GM12878 (cell line): ENCODE measurements around the gene RAB2B. TPM values are rescaled to one million over a fixed set of nuclear protein-coding genes. Genes with fewer than 3 reads are reported as not detected.

ENCODE experiments used
- ATF7 ChIP-seq: fragments of 450-650 bp; IDR thresholded peaks from 2 replicates; pipeline ENCODE4 v1.6.1; 2016; ENCODE audit warnings: low read depth, mild to moderate bottlenecking
- BHLHE40 ChIP-seq, 2 experiments: fragments of 450-650 bp in 1 of 2; IDR thresholded peaks; 2 replicates each; pipeline ENCODE4 v1.6.1; 2011 to 2017; ENCODE audit warnings: low read depth in 2 of 2, borderline replicate concordance in 1 of 2, improper control_type of control experiment in 1 of 2, low read length in 1 of 2, mild to moderate bottlenecking in 1 of 2
- DPF2 ChIP-seq: fragments of 450-650 bp; IDR thresholded peaks from 2 replicates; pipeline ENCODE4 v1.6.1; 2017; ENCODE audit warnings: mild to moderate bottlenecking
- EGR1 ChIP-seq, 2 experiments: IDR thresholded peaks; 1 replicate in 1 of 2; 2 replicates in 1 of 2; pipeline ENCODE4 v1.6.1; 2011 to 2012; ENCODE audit warnings: low read depth in 2 of 2, low read length in 2 of 2, borderline replicate concordance in 1 of 2, mild to moderate bottlenecking in 1 of 2, moderate library complexity in 1 of 2
- FOS ChIP-seq: IDR thresholded peaks from 3 replicates; pipeline ENCODE4 v1.6.1; 2011; ENCODE audit warnings: borderline replicate concordance; ENCODE audit not compliant: insufficient read length; ENCODE audit errors: extremely low read depth
- GATAD2B ChIP-seq: fragments of 450-650 bp; conservative IDR thresholded peaks from 2 replicates; pipeline ENCODE4 v1.6.1; 2017; ENCODE audit warnings: low read depth, mild to moderate bottlenecking, moderate library complexity
- HCFC1 ChIP-seq: fragments of 150-350 bp; IDR thresholded peaks from 2 replicates; pipeline ENCODE4 v1.6.1; 2014; ENCODE audit warnings: low read length
- MTA2 ChIP-seq: fragments of 450-650 bp; IDR thresholded peaks from 2 replicates; pipeline ENCODE4 v1.6.1; 2016; ENCODE audit warnings: low read depth, mild to moderate bottlenecking, moderate library complexity
- NBN ChIP-seq: fragments of 450-650 bp; IDR thresholded peaks from 2 replicates; pipeline ENCODE4 v1.6.1; 2016
- NFYB ChIP-seq: IDR thresholded peaks from 2 replicates; pipeline ENCODE4 v1.6.1; 2011; ENCODE audit warnings: low read depth, mild to moderate bottlenecking, low read length, improper control_type of control experiment, moderate library complexity; ENCODE audit not compliant: insufficient read depth
- POLR2AphosphoS2 ChIP-seq: IDR thresholded peaks from 2 replicates; pipeline ENCODE4 v1.6.1; 2011; ENCODE audit warnings: low read depth, mild to moderate bottlenecking, low read length, improper control_type of control experiment, moderate library complexity
- RAD51 ChIP-seq: fragments of 450-650 bp; IDR thresholded peaks from 2 replicates; pipeline ENCODE4 v1.6.1; 2016; ENCODE audit warnings: moderate library complexity, mild to moderate bottlenecking, inconsistent platforms
- SIX5 ChIP-seq: IDR thresholded peaks from 2 replicates; pipeline ENCODE4 v1.6.1; 2011; ENCODE audit warnings: mild to moderate bottlenecking, low read depth, low read length, moderate library complexity; ENCODE audit not compliant: severe bottlenecking
- SPI1 ChIP-seq: IDR thresholded peaks from 2 replicates; pipeline ENCODE4 v1.6.1; 2011; ENCODE audit warnings: low read depth, mild to moderate bottlenecking, low read length, moderate library complexity, borderline replicate concordance; ENCODE audit not compliant: insufficient read depth
- TCF12 ChIP-seq: IDR thresholded peaks from 2 replicates; pipeline ENCODE4 v1.6.1; 2011; ENCODE audit warnings: low read depth, mild to moderate bottlenecking, low read length
- WRNIP1 ChIP-seq: IDR thresholded peaks from 2 replicates; pipeline ENCODE4 v1.6.1; 2011; ENCODE audit warnings: low read depth, low read length, improper control_type of control experiment, borderline replicate concordance
- ZBED1 ChIP-seq: IDR thresholded peaks from 2 replicates; pipeline ENCODE4 v1.6.1; 2016; ENCODE audit warnings: borderline replicate concordance
- polyA plus RNA-seq, 11 experiments: library from polyadenylated mRNA; depleted of rRNA in 4 of 11; unstranded in 6 of 11; stranded (reverse) in 5 of 11; fragments of >200 nt; fragmentation: Nextera tagmentation in 4 of 11; fragmentation: Illumina TruSeq in 1 of 11; extraction: Ambion mirVana in 4 of 11; extraction: Trizol in 1 of 11; gene quantifications; 1 replicate in 1 of 11; 2 replicates in 10 of 11; pipeline versions ENCODE4 v1.2.1 to v1.2.3, GENCODE V29; 2011 to 2016; ENCODE audit warnings: inconsistent platforms in 2 of 11, missing spikeins in 2 of 11, low read depth in 1 of 11
- total RNA-seq, 4 experiments: library from RNA; depleted of rRNA in 3 of 4; stranded (reverse); fragments of >200 nt in 3 of 4; fragmentation: Illumina TruSeq in 1 of 4; extraction: Trizol in 1 of 4; gene quantifications; 2 replicates each; pipeline versions ENCODE4 v1.2.1 to v1.2.3, GENCODE V29; 2013 to 2021
- TF ChIP-seq, protein P1 (sequence below): fragments of 450-650 bp; IDR thresholded peaks from 2 replicates; pipeline ENCODE4 v1.6.1; 2018; ENCODE audit warnings: mild to moderate bottlenecking, low read depth, moderate library complexity; ENCODE audit not compliant: partially characterized antibody
- TF ChIP-seq, protein P2 (sequence below): fragments of 450-650 bp; IDR thresholded peaks from 2 replicates; pipeline ENCODE4 v1.6.1; 2017; ENCODE audit warnings: low read depth, mild to moderate bottlenecking, moderate library complexity
- TF ChIP-seq, protein P3 (sequence below): IDR thresholded peaks from 2 replicates; pipeline ENCODE4 v1.6.1; 2012; ENCODE audit warnings: low read depth, low read length, improper control_type of control experiment
- TF ChIP-seq, protein P4 (sequence below): fragments of 450-650 bp; IDR thresholded peaks from 2 replicates; pipeline ENCODE4 v1.6.1; 2016; ENCODE audit warnings: mild to moderate bottlenecking
- TF ChIP-seq, protein P5 (sequence below): IDR thresholded peaks from 2 replicates; pipeline ENCODE4 v1.6.1; 2011; ENCODE audit warnings: mild to moderate bottlenecking, low read depth, low read length, moderate library complexity; ENCODE audit not compliant: insufficient replicate concordance

The RAB2B gene
- total and polyA plus RNA-seq, 10 of the 15 experiments (the other 5 are each of a cell fraction or from before 2014, with no cell fraction given), result 5.6 to 45.1 (median 12.5) TPM

DNA sequence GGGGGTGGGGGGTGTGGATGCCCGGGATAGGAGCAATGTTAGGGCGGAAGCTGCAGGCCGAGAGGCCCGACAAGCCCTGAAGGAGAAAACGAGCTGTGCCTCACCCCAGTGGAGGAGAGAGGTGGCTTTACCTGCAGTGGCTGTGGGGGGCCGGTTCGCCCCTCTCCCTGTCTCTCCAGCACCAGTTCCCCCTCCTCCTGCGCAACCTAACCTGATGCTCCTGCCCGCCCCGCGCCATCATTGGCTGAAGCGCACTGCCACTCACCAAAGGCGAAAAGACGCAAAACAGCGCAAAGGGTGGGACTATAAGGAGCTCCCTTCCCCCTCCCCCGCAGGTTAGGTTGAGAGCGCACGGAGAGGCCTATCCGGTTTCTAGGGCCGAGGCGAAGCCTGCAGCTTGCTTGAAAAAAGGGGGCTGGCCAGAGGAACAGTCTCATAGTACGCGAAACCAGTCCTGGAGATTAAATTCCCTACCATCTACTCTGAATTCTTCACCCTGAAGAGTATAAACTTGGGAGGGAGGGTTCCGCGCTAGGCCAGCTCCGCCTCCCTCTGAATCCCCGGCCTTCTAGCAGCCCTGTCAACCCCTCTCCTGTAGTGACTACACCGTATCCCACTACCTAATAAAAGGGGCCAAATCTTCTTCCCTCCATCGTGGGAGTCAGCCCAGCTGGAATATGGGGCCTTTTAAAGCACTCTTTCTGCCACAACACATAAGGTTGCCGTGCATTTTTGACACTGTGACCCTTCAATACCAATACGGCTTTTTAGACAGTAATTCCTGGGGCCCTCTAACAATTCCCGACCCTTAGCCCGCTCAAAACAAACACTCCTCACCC is 39.5 kb downstream of the RAB2B start (continued):
- TF ChIP-seq POLR2AphosphoS2 (peak; percentile 97), RAD51 (no peak), NBN (no peak; the same call in 1 of the 2 replicates), BHLHE40 (IDR thresholded peaks at IDR 0.05; ENCODE audit: borderline replicate concordance in 1 of 2, low read depth in 2 of 2, low read length in 1 of 2) (peak in 1 of 2 experiments; percentile 39; a peak in 1 of 4 replicates), EGR1 (IDR thresholded peaks at IDR 0.05; ENCODE audit: borderline replicate concordance in 1 of 2, low read depth in 2 of 2, low read length in 2 of 2) (peak in 1 of 2 experiments; percentile 80; a peak in 2 of 3 replicates), ATF7 (peak; percentile 65), TCF12 (peak; percentile 44; the same call in 1 of the 2 replicates), MTA2 (peak; percentile 16; the same call in 1 of the 2 replicates), GATAD2B (peak; percentile 56; the same call in 1 of the 2 replicates), SIX5 (peak; percentile 21), NFYB (peak; percentile 100), HCFC1 (peak; percentile 50; the same call in 1 of the 2 replicates), FOS (peak; percentile 33), WRNIP1 (peak; percentile 94), ZBED1 (0 out of 2 replicates have a peak, but pooled peaks have one; percentile 29), DPF2 (peak; percentile 97), SPI1 (0 out of 2 replicates have a peak, but pooled peaks have one; percentile 47)
- TF ChIP-seq, protein P1, sequence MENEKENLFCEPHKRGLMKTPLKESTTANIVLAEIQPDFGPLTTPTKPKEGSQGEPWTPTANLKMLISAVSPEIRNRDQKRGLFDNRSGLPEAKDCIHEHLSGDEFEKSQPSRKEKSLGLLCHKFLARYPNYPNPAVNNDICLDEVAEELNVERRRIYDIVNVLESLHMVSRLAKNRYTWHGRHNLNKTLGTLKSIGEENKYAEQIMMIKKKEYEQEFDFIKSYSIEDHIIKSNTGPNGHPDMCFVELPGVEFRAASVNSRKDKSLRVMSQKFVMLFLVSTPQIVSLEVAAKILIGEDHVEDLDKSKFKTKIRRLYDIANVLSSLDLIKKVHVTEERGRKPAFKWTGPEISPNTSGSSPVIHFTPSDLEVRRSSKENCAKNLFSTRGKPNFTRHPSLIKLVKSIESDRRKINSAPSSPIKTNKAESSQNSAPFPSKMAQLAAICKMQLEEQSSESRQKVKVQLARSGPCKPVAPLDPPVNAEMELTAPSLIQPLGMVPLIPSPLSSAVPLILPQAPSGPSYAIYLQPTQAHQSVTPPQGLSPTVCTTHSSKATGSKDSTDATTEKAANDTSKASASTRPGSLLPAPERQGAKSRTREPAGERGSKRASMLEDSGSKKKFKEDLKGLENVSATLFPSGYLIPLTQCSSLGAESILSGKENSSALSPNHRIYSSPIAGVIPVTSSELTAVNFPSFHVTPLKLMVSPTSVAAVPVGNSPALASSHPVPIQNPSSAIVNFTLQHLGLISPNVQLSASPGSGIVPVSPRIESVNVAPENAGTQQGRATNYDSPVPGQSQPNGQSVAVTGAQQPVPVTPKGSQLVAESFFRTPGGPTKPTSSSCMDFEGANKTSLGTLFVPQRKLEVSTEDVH, result peak; percentile 17
- TF ChIP-seq, protein P2, sequence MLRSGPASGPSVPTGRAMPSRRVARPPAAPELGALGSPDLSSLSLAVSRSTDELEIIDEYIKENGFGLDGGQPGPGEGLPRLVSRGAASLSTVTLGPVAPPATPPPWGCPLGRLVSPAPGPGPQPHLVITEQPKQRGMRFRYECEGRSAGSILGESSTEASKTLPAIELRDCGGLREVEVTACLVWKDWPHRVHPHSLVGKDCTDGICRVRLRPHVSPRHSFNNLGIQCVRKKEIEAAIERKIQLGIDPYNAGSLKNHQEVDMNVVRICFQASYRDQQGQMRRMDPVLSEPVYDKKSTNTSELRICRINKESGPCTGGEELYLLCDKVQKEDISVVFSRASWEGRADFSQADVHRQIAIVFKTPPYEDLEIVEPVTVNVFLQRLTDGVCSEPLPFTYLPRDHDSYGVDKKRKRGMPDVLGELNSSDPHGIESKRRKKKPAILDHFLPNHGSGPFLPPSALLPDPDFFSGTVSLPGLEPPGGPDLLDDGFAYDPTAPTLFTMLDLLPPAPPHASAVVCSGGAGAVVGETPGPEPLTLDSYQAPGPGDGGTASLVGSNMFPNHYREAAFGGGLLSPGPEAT, result peak; percentile 47; the same call in 1 of the 2 replicates
- TF ChIP-seq, protein P3, sequence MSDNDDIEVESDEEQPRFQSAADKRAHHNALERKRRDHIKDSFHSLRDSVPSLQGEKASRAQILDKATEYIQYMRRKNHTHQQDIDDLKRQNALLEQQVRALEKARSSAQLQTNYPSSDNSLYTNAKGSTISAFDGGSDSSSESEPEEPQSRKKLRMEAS, result no peak; the same call in 1 of the 2 replicates
- TF ChIP-seq, protein P4, sequence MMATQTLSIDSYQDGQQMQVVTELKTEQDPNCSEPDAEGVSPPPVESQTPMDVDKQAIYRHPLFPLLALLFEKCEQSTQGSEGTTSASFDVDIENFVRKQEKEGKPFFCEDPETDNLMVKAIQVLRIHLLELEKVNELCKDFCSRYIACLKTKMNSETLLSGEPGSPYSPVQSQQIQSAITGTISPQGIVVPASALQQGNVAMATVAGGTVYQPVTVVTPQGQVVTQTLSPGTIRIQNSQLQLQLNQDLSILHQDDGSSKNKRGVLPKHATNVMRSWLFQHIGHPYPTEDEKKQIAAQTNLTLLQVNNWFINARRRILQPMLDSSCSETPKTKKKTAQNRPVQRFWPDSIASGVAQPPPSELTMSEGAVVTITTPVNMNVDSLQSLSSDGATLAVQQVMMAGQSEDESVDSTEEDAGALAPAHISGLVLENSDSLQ, result peak; percentile 99
- TF ChIP-seq, protein P5, sequence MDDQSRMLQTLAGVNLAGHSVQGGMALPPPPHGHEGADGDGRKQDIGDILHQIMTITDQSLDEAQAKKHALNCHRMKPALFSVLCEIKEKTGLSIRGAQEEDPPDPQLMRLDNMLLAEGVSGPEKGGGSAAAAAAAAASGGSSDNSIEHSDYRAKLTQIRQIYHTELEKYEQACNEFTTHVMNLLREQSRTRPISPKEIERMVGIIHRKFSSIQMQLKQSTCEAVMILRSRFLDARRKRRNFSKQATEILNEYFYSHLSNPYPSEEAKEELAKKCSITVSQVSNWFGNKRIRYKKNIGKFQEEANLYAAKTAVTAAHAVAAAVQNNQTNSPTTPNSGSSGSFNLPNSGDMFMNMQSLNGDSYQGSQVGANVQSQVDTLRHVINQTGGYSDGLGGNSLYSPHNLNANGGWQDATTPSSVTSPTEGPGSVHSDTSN, result peak; percentile 99
